GM12878 (cell line): ENCODE measurements around the gene ENG. TPM values are rescaled to one million over a fixed set of nuclear protein-coding genes. Genes with fewer than 3 reads are reported as not detected.
A peak's percentile ranks its signal among the peaks of the same experiment; 100 is the strongest.

ENCODE experiments used
- ATAC-seq: fragments of 200-7000 bp; cut with Tn5 transposase; 3 replicates; pipeline ENCODE4 v1.9.1; 2020; ENCODE audit warnings: mild to moderate bottlenecking, moderate library complexity
- BruUV-seq: library from RNA; stranded (reverse); fragments of 400-500 nt; replicated peaks from 2 replicates; lab custom pipeline; 2021; lab: Mats Ljungman, UMichigan
- CTCF ChIA-PET: fragments of 300-600 bp; sonication (Branson Sonifier 250); formaldehyde crosslinking; extraction: SDS; loops from one replicate; lab custom pipeline; 2021; ENCODE audit warnings: inconsistent platforms; lab: Yijun Ruan, JAX
- POLR2A ChIA-PET: fragments of 350-600 bp; formaldehyde crosslinking; extraction: SDS; loops from one replicate; lab custom pipeline; 2021; ENCODE audit warnings: inconsistent platforms; lab: Charles Lee
- RAD21 ChIA-PET: fragments of 300-600 bp; sonication (Branson Sonifier 250); formaldehyde crosslinking; loops from one replicate; lab custom pipeline; 2023; ENCODE audit warnings: antibody characterized with exemption; ENCODE audit not compliant: unreplicated experiment; lab: Charles Lee
- SMC1A ChIA-PET: fragments of 300-600 bp; sonication (Branson Sonifier 250); formaldehyde crosslinking; loops from one replicate; lab custom pipeline; 2023; ENCODE audit not compliant: unreplicated experiment, uncharacterized antibody; lab: Charles Lee
- DNase-seq: peaks from one replicate; pipeline ENCODE4 v3.0.0-alpha.2; 2011; ENCODE audit warnings: low read depth, low spot score
- FAIRE-seq: peaks from 3 replicates; lab custom pipeline; 2011; peaks lifted over from hg19 to GRCh38; lab: Jason Lieb, UNC
- H2AFZ ChIP-seq: 2 replicates; pipeline ENCODE4 v1.6.0; 2011; ENCODE audit warnings: low read depth, low read length, control low read depth; ENCODE audit not compliant: control insufficient read depth
- H3K27ac ChIP-seq: 2 replicates; pipeline ENCODE4 v1.5.1; 2011; ENCODE audit warnings: control low read depth; ENCODE audit not compliant: control insufficient read depth, insufficient read depth
- H3K27me3 ChIP-seq, 2 experiments: replicated peaks in 1 of 2; 2 replicates each; pipeline versions ENCODE4 v1.6.0 to v1.6.1; 2011; ENCODE audit warnings: low read length in 1 of 2; ENCODE audit not compliant: control insufficient read depth in 2 of 2, insufficient read depth in 2 of 2
- H3K36me3 ChIP-seq, 2 experiments: 2 replicates each; pipeline ENCODE4 v1.5.1; 2011; ENCODE audit warnings: low read length in 1 of 2; ENCODE audit not compliant: control insufficient read depth in 2 of 2, insufficient read depth in 2 of 2
- H3K4me1 ChIP-seq: 2 replicates; pipeline ENCODE4 v1.6.1; 2011; ENCODE audit warnings: mild to moderate bottlenecking, low read length, moderate library complexity, mixed read lengths; ENCODE audit not compliant: control insufficient read depth, insufficient read depth
- H3K4me2 ChIP-seq: 2 replicates; pipeline ENCODE4 v1.6.0; 2011; ENCODE audit warnings: control low read depth; ENCODE audit not compliant: control insufficient read depth, insufficient read depth
- H3K4me3 ChIP-seq: fragments of 200-600 bp; sonication (generic); 2 replicates; pipeline ENCODE4 v1.5.1; 2016
- H3K79me2 ChIP-seq: 2 replicates; pipeline ENCODE4 v1.6.0; 2011; ENCODE audit warnings: low read length; ENCODE audit not compliant: control insufficient read depth, insufficient read depth
- H3K9ac ChIP-seq: 2 replicates; pipeline ENCODE4 v1.8.0; 2011; ENCODE audit warnings: low read length, control low read depth, mixed read lengths; ENCODE audit not compliant: control insufficient read depth, insufficient read depth
- H3K9me3 ChIP-seq: replicated peaks from 3 replicates; pipeline ENCODE4 v1.5.1; 2011; ENCODE audit warnings: mild to moderate bottlenecking, low read length; ENCODE audit not compliant: control insufficient read depth, insufficient read depth
- H4K20me1 ChIP-seq: 2 replicates; pipeline ENCODE4 v1.6.0; 2011; ENCODE audit not compliant: control insufficient read depth, insufficient read depth
- BACH1 ChIP-seq: fragments of 450-650 bp; IDR thresholded peaks from 2 replicates; pipeline ENCODE4 v1.6.1; 2017; ENCODE audit warnings: mild to moderate bottlenecking, borderline replicate concordance
- CBX5 ChIP-seq: sonication (generic); IDR thresholded peaks from 2 replicates; pipeline ENCODE4 v1.6.1; 2016; ENCODE audit warnings: low read depth, moderate library complexity, mild to moderate bottlenecking, inconsistent platforms
- EGR1 ChIP-seq, 2 experiments: IDR thresholded peaks; 1 replicate in 1 of 2; 2 replicates in 1 of 2; pipeline ENCODE4 v1.6.1; 2011 to 2012; ENCODE audit warnings: low read depth in 2 of 2, low read length in 2 of 2, borderline replicate concordance in 1 of 2, mild to moderate bottlenecking in 1 of 2, moderate library complexity in 1 of 2
- HDAC2 ChIP-seq: fragments of 200-600 bp; sonication (generic); IDR thresholded peaks from 2 replicates; pipeline ENCODE4 v1.6.1; 2017
- IKZF2 ChIP-seq, 2 experiments: fragments of 450-650 bp; IDR thresholded peaks; 2 replicates each; pipeline ENCODE4 v1.6.1; 2017; ENCODE audit warnings: mild to moderate bottlenecking in 2 of 2, moderate library complexity in 2 of 2
- MAX ChIP-seq: IDR thresholded peaks from 2 replicates; pipeline ENCODE4 v1.6.1; 2012; ENCODE audit warnings: low read depth, low read length, improper control_type of control experiment
- MYC ChIP-seq: IDR thresholded peaks from 2 replicates; pipeline ENCODE4 v1.6.1; 2011; ENCODE audit warnings: mild to moderate bottlenecking, low read length, moderate library complexity, inconsistent platforms; ENCODE audit not compliant: insufficient read depth, insufficient replicate concordance, insufficient read length, severe bottlenecking
- RELA ChIP-seq: fragments of 450-650 bp; IDR thresholded peaks from 2 replicates; pipeline ENCODE4 v1.8.0; 2014; ENCODE audit warnings: borderline replicate concordance; ENCODE audit not compliant: partially characterized antibody
- TCF12 ChIP-seq: IDR thresholded peaks from 2 replicates; pipeline ENCODE4 v1.6.1; 2011; ENCODE audit warnings: low read depth, mild to moderate bottlenecking, low read length
- TCF3 ChIP-seq: IDR thresholded peaks from 2 replicates; pipeline ENCODE4 v1.6.1; 2012; ENCODE audit warnings: low read depth, mild to moderate bottlenecking, low read length, borderline replicate concordance; ENCODE audit not compliant: insufficient read depth
- ZNF217 ChIP-seq: fragments of 450-650 bp; IDR thresholded peaks from 2 replicates; pipeline ENCODE4 v1.6.1; 2017; ENCODE audit warnings: antibody characterized with exemption, mild to moderate bottlenecking
- ZNF592 ChIP-seq: fragments of 450-650 bp; IDR thresholded peaks from 2 replicates; pipeline ENCODE4 v1.6.1; 2017; ENCODE audit warnings: mild to moderate bottlenecking, moderate library complexity
- ZNF687 ChIP-seq: fragments of 450-650 bp; IDR thresholded peaks from 2 replicates; pipeline ENCODE4 v1.6.1; 2017; ENCODE audit warnings: mild to moderate bottlenecking, moderate library complexity
- WGBS: methylation state at CpG from one replicate; pipeline ENCODE4 v1.1.6; 2016; ENCODE audit warnings: low lambda C conversion rate; ENCODE audit not compliant: insufficient replicate concordance, insufficient coverage; ENCODE audit errors: missing lambda C conversion rate; 5-methylcytosine and 5-hydroxymethylcytosine counted together
- in situ Hi-C: fragments of 300-500 bp; cut with MboI; formaldehyde crosslinking; loops from 9 replicates; pipeline ENCODE4 v1.14.3; 2018; ENCODE audit warnings: mixed read lengths
- intact Hi-C: fragments of 100-400 bp; cut with micrococcal nuclease; formaldehyde crosslinking; loops from one replicate; pipeline ENCODE4 v1.14.2; 2022; ENCODE audit not compliant: unreplicated experiment
- polyA plus RNA-seq, 11 experiments: library from polyadenylated mRNA; depleted of rRNA in 4 of 11; unstranded in 6 of 11; stranded (reverse) in 5 of 11; fragments of >200 nt; fragmentation: Nextera tagmentation in 4 of 11; fragmentation: Illumina TruSeq in 1 of 11; extraction: Ambion mirVana in 4 of 11; extraction: Trizol in 1 of 11; gene quantifications; 1 replicate in 1 of 11; 2 replicates in 10 of 11; pipeline versions ENCODE4 v1.2.1 to v1.2.3, GENCODE V29; 2011 to 2016; ENCODE audit warnings: inconsistent platforms in 2 of 11, missing spikeins in 2 of 11, low read depth in 1 of 11
- total RNA-seq, 4 experiments: library from RNA; depleted of rRNA in 3 of 4; stranded (reverse); fragments of >200 nt in 3 of 4; fragmentation: Illumina TruSeq in 1 of 4; extraction: Trizol in 1 of 4; gene quantifications; 2 replicates each; pipeline versions ENCODE4 v1.2.1 to v1.2.3, GENCODE V29; 2013 to 2021

The ENG gene
- total and polyA plus RNA-seq, 10 of the 15 experiments (the other 5 are each of a cell fraction or from before 2014, with no cell fraction given) = 0.14 to 10.1 (median 2.0) TPM

- Histone ChIP-seq H3K4me3 (peak within 1 kb of the TSS; percentile 85), H3K27ac (peak within 1 kb of the TSS; percentile 97), H3K79me2 (peaks cover 20% of the 10 kb centered on the region), H3K27me3 (no peaks in the 10 kb centered on the region), H3K36me3 (no peaks in the 10 kb centered on the region; a peak in 2 of 4 replicates), H2AFZ (peak within 1 kb of the TSS; percentile 93), H4K20me1 (no peaks in the 10 kb centered on the region), H3K4me1 (peaks cover 16% of the 10 kb centered on the region), H3K9ac (peak within 1 kb of the TSS; percentile 99), H3K4me2 (peak within 1 kb of the TSS; percentile 100), H3K9me3 (no peaks in the 10 kb centered on the region)
- RAD21 ChIA-PET = interaction anchor here (0.6 to 1.8 kb wide), 9 partner anchors 9 to 118 kb away, joined by 3 to 10 read pairs (median 4); partner anchors contain the start of genes CDK9, ST6GALNAC4 and TOR2A
- no TSS peak for BruUV-seq
- peak; percentile 91 for ATAC-seq
- CTCF ChIA-PET = interaction anchor here (0.8 to 2.4 kb wide), 5 partner anchors 10 to 119 kb away, joined by 3 to 7 read pairs (median 3); partner anchors contain the start of gene TOR2A
- WGBS = under 1% methylated on average over 77 of the region's 83 CpGs
- peak; percentile 78 for FAIRE-seq
- DNase-seq = peak; percentile 49
- POLR2A ChIA-PET = interaction anchor here (0.6 to 2.1 kb wide), 10 partner anchors 17 to 114 kb away, joined by 3 to 12 read pairs (median 4); partner anchors contain the start of genes CDK9, SH2D3C and ST6GALNAC4
- SMC1A ChIA-PET = interaction anchor here (0.8 to 1.6 kb wide), 9 partner anchors 10 to 119 kb away, joined by 3 to 5 read pairs (median 3); partner anchors contain the start of gene TOR2A
- in situ Hi-C loops = no loop called here
- intact Hi-C loops = loop anchor here (5.0 kb wide), 1 partner anchor 114 kb away; the partner anchor contains the start of gene ST6GALNAC4
- peak in 1 of 2 experiments; percentile 74 for TF ChIP-seq IKZF2 (IDR thresholded peaks at IDR 0.05)
- TF ChIP-seq HDAC2 = no peak
- TF ChIP-seq ZNF217 = 0 out of 2 replicates have a peak, but pooled peaks have one; percentile 52
- peak; percentile 21 for TF ChIP-seq RELA
- TF ChIP-seq TCF12 = peak; percentile 78; the same call in 1 of the 2 replicates
- TF ChIP-seq MYC = peak; percentile 98
- TF ChIP-seq BACH1 = peak; percentile 89
- peak; percentile 96 for TF ChIP-seq ZNF687
- peak; percentile 83 for TF ChIP-seq TCF3
- TF ChIP-seq MAX = peak; percentile 96
- no peak for TF ChIP-seq CBX5
- TF ChIP-seq ZNF592 = peak; percentile 86
- peak in 1 of 2 experiments; percentile 26; a peak in 1 of 3 replicates for TF ChIP-seq EGR1 (IDR thresholded peaks at IDR 0.05; ENCODE audit: borderline replicate concordance in 1 of 2, low read depth in 2 of 2, low read length in 2 of 2)
Observed at GRCh38 chr9:127802576-127803443, 51.6 kb downstream of the ENG start, which contains the start of gene FPGS. TSS of gene FPGS (plus strand) at chr9:127802882. CDS start at chr9:127802925, 43 bp downstream.
